Karpas-422 (cell line): ENCODE data around the gene KPNA1. TPM values are rescaled to one million over a fixed set of nuclear protein-coding genes. Genes with fewer than 3 reads are reported as not detected.

ENCODE experiments used
- DNase-seq: peaks from one replicate; pipeline ENCODE4 v3.0.0-alpha.2; 2015
- H2AFZ ChIP-seq: fragments of 200-600 bp; sonication (generic); 2 replicates; pipeline ENCODE4 v1.6.1; 2014; ENCODE audit warnings: antibody characterized with exemption, low read length, mixed read lengths
- H3K27ac ChIP-seq: fragments of 200-600 bp; sonication (generic); 2 replicates; pipeline ENCODE4 v1.5.1; 2014; ENCODE audit warnings: mild to moderate bottlenecking, low read length, moderate library complexity
- H3K27me3 ChIP-seq: fragments of 200-600 bp; sonication (generic); 2 replicates; pipeline ENCODE4 v1.6.1; 2014; ENCODE audit warnings: low read length, mixed read lengths
- H3K36me3 ChIP-seq: fragments of 200-600 bp; sonication (generic); 2 replicates; pipeline ENCODE4 v1.6.1; 2014; ENCODE audit warnings: low read length, mixed read lengths; ENCODE audit not compliant: insufficient read depth
- H3K4me1 ChIP-seq: fragments of 200-600 bp; sonication (generic); 2 replicates; pipeline ENCODE4 v1.6.1; 2014; ENCODE audit warnings: mild to moderate bottlenecking, low read length, mixed read lengths
- H3K4me2 ChIP-seq: fragments of 200-600 bp; sonication (generic); 2 replicates; pipeline ENCODE4 v1.6.1; 2014; ENCODE audit warnings: low read length, low read depth, mild to moderate bottlenecking; ENCODE audit not compliant: poor library complexity, severe bottlenecking
- H3K4me3 ChIP-seq: fragments of 200-600 bp; sonication (generic); 2 replicates; pipeline ENCODE4 v1.5.1; 2014; ENCODE audit warnings: mild to moderate bottlenecking, antibody characterized with exemption, low read length, mixed read lengths
- H3K79me2 ChIP-seq: fragments of 200-600 bp; sonication (generic); 2 replicates; pipeline ENCODE4 v1.6.1; 2014; ENCODE audit warnings: mild to moderate bottlenecking, low read length, mixed read lengths
- H3K9ac ChIP-seq: fragments of 200-600 bp; sonication (generic); 2 replicates; pipeline ENCODE4 v1.6.0; 2014; ENCODE audit warnings: low read length
- H3K9me2 ChIP-seq: fragments of 200-600 bp; sonication (generic), shearing (Covaris generic); replicated peaks from 2 replicates; pipeline ENCODE4 v1.6.0; 2014; ENCODE audit warnings: mild to moderate bottlenecking, low read length, moderate library complexity; ENCODE audit not compliant: insufficient read depth
- H3K9me3 ChIP-seq: fragments of 300-700, 200-600 bp; sonication (generic); 2 replicates; pipeline ENCODE4 v1.6.1; 2014; ENCODE audit warnings: low read length, mixed read lengths
- H4K20me1 ChIP-seq: fragments of 200-600 bp; sonication (generic); 2 replicates; pipeline ENCODE4 v1.6.1; 2014; ENCODE audit warnings: mild to moderate bottlenecking, antibody characterized with exemption, low read length, low read depth; ENCODE audit not compliant: insufficient read depth
- total RNA-seq: library from RNA; depleted of rRNA; stranded (reverse); fragments of >200 nt; shearing (Covaris generic); gene quantifications from 2 replicates; pipeline ENCODE4 v1.2.3, GENCODE V29; 2014; ENCODE audit warnings: low replicate concordance

Gene KPNA1
- total RNA-seq, 1 experiment from 2014 or later, result 67.1 TPM

GRCh38 chr3:122535964-122536631 lies 21.4 kb upstream of the KPNA1 start:
- no peaks in the 10 kb centered on the region for H4K20me1 ChIP-seq
- no peak overlapping the region for H3K9ac ChIP-seq
- H3K9me3 ChIP-seq, result no peaks in the 10 kb centered on the region
- DNase-seq, result no peak
- no peaks in the 10 kb centered on the region for H3K27me3 ChIP-seq
- no peaks in the 10 kb centered on the region for H3K79me2 ChIP-seq
- H3K9me2 ChIP-seq, result no peaks in the 10 kb centered on the region
- H3K27ac ChIP-seq, result no peak overlapping the region
- peaks cover 14% of the 10 kb centered on the region; the same call in 1 of the 2 replicates for H3K36me3 ChIP-seq
- H3K4me3 ChIP-seq, result no peak overlapping the region
- H3K4me1 ChIP-seq, result peaks cover 17% of the 10 kb centered on the region
- no peak overlapping the region for H3K4me2 ChIP-seq
- H2AFZ ChIP-seq, result no peak overlapping the region

- Histone ChIP-seq H3K4me2 (no peak overlapping the region), H3K9me2 (no peaks in the 10 kb centered on the region), H3K36me3 (peaks cover 14% of the 10 kb centered on the region; the same call in 1 of the 2 replicates), H3K9me3 (no peaks in the 10 kb centered on the region), H3K4me3 (no peak overlapping the region), H4K20me1 (no peaks in the 10 kb centered on the region), H3K4me1 (peaks cover 17% of the 10 kb centered on the region), H3K27me3 (no peaks in the 10 kb centered on the region), H3K79me2 (no peaks in the 10 kb centered on the region), H2AFZ (no peak overlapping the region), H3K27ac (no peak overlapping the region), H3K9ac (no peak overlapping the region)
- no peak for DNase-seq
Observed at GRCh38 chr3:122533931-122534334, 19.2 kb upstream of the KPNA1 start.

- H2AFZ ChIP-seq, result no peak overlapping the region
- H3K27ac ChIP-seq, result no peak overlapping the region
- no peak overlapping the region for H3K9ac ChIP-seq
- peaks cover 12% of the 10 kb centered on the region; the same call in 1 of the 2 replicates for H3K36me3 ChIP-seq
- peaks cover 17% of the 10 kb centered on the region for H3K4me1 ChIP-seq
- H4K20me1 ChIP-seq, result no peaks in the 10 kb centered on the region
- no peak overlapping the region for H3K4me2 ChIP-seq
- H3K9me2 ChIP-seq, result no peaks in the 10 kb centered on the region
- no peak overlapping the region for H3K4me3 ChIP-seq
- H3K27me3 ChIP-seq, result no peaks in the 10 kb centered on the region
- no peak for DNase-seq
- H3K9me3 ChIP-seq, result no peaks in the 10 kb centered on the region
- H3K79me2 ChIP-seq, result no peaks in the 10 kb centered on the region
Observed at GRCh38 chr3:122533480-122533879, 18.7 kb upstream of the KPNA1 start.

- Histone ChIP-seq H3K27ac (no peak overlapping the region), H3K4me2 (no peak overlapping the region), H4K20me1 (no peaks in the 10 kb centered on the region), H3K36me3 (peaks cover 5% of the 10 kb centered on the region; the same call in 1 of the 2 replicates), H3K9me2 (no peaks in the 10 kb centered on the region), H2AFZ (no peak overlapping the region), H3K79me2 (no peaks in the 10 kb centered on the region), H3K4me1 (no peaks in the 10 kb centered on the region), H3K27me3 (no peaks in the 10 kb centered on the region), H3K9me3 (no peaks in the 10 kb centered on the region), H3K9ac (no peak overlapping the region), H3K4me3 (no peak overlapping the region)
- DNase-seq, result no peak
Observed at GRCh38 chr3:122530164-122530563, 15.4 kb upstream of the KPNA1 start.

GRCh38 chr3:122523317-122523716 lies 8.6 kb upstream of the KPNA1 start:
- no peaks in the 10 kb centered on the region for H3K27me3 ChIP-seq
- no peak overlapping the region for H3K27ac ChIP-seq
- no peak for DNase-seq
- no peak overlapping the region for H3K4me2 ChIP-seq
- peaks cover 10% of the 10 kb centered on the region for H3K4me1 ChIP-seq
- H3K9me2 ChIP-seq, result no peaks in the 10 kb centered on the region
- H3K36me3 ChIP-seq, result no peaks in the 10 kb centered on the region
- H3K9me3 ChIP-seq, result no peaks in the 10 kb centered on the region
- no peak overlapping the region for H3K9ac ChIP-seq
- no peaks in the 10 kb centered on the region for H3K79me2 ChIP-seq
- H4K20me1 ChIP-seq, result no peaks in the 10 kb centered on the region
- H3K4me3 ChIP-seq, result no peak overlapping the region
- H2AFZ ChIP-seq, result no peak overlapping the region

GRCh38 chr3:122520861-122521260 lies 6.1 kb upstream of the KPNA1 start:
- no peaks in the 10 kb centered on the region for H4K20me1 ChIP-seq
- H3K4me1 ChIP-seq, result peaks cover 10% of the 10 kb centered on the region
- H3K9me2 ChIP-seq, result no peaks in the 10 kb centered on the region
- no peak overlapping the region for H3K9ac ChIP-seq
- H3K79me2 ChIP-seq, result no peaks in the 10 kb centered on the region
- H3K4me3 ChIP-seq, result no peak overlapping the region
- H3K9me3 ChIP-seq, result no peaks in the 10 kb centered on the region
- no peak overlapping the region for H3K4me2 ChIP-seq
- H2AFZ ChIP-seq, result no peak overlapping the region
- DNase-seq, result no peak
- no peak overlapping the region for H3K27ac ChIP-seq
- H3K36me3 ChIP-seq, result no peaks in the 10 kb centered on the region
- H3K27me3 ChIP-seq, result no peaks in the 10 kb centered on the region

GRCh38 chr3:122519693-122520092 lies 5.0 kb upstream of the KPNA1 start:
- H3K4me3 ChIP-seq, result no peak overlapping the region
- no peaks in the 10 kb centered on the region for H3K79me2 ChIP-seq
- no peak overlapping the region for H3K9ac ChIP-seq
- no peaks in the 10 kb centered on the region for H3K36me3 ChIP-seq
- peaks cover 13% of the 10 kb centered on the region for H3K4me1 ChIP-seq
- H3K9me3 ChIP-seq, result no peaks in the 10 kb centered on the region
- no peaks in the 10 kb centered on the region for H3K27me3 ChIP-seq
- H2AFZ ChIP-seq, result 0 out of 2 replicates have a peak overlapping the region, but pooled peaks have one; percentile 48
- no peaks in the 10 kb centered on the region for H3K9me2 ChIP-seq
- H3K27ac ChIP-seq, result no peak overlapping the region
- DNase-seq, result no peak
- no peak overlapping the region for H3K4me2 ChIP-seq
- no peaks in the 10 kb centered on the region for H4K20me1 ChIP-seq

- Histone ChIP-seq H2AFZ (peak overlapping the region; percentile 56; the same call in 1 of the 2 replicates), H3K27ac (no peak overlapping the region), H3K4me1 (peaks cover 26% of the 10 kb centered on the region), H3K36me3 (peaks cover 10% of the 10 kb centered on the region; the same call in 1 of the 2 replicates), H3K4me3 (no peak overlapping the region), H4K20me1 (peaks cover 21% of the 10 kb centered on the region), H3K9ac (no peak overlapping the region), H3K4me2 (no peak overlapping the region), H3K9me2 (no peaks in the 10 kb centered on the region), H3K79me2 (peaks cover 23% of the 10 kb centered on the region), H3K9me3 (no peaks in the 10 kb centered on the region), H3K27me3 (no peaks in the 10 kb centered on the region)
- no peak for DNase-seq
Observed at GRCh38 chr3:122516846-122517360, 2.2 kb upstream of the KPNA1 start.
